ENCODE data around the gene PLXNC1. TPM values are rescaled to one million over a fixed set of nuclear protein-coding genes. Genes with fewer than 3 reads are reported as not detected.
A peak's percentile ranks its signal among the peaks of the same experiment; 100 is the strongest.

The PLXNC1 gene
- total and polyA plus RNA-seq, 4 donors, result 1.7 to 70.0 (median 36.3) TPM

DNA sequence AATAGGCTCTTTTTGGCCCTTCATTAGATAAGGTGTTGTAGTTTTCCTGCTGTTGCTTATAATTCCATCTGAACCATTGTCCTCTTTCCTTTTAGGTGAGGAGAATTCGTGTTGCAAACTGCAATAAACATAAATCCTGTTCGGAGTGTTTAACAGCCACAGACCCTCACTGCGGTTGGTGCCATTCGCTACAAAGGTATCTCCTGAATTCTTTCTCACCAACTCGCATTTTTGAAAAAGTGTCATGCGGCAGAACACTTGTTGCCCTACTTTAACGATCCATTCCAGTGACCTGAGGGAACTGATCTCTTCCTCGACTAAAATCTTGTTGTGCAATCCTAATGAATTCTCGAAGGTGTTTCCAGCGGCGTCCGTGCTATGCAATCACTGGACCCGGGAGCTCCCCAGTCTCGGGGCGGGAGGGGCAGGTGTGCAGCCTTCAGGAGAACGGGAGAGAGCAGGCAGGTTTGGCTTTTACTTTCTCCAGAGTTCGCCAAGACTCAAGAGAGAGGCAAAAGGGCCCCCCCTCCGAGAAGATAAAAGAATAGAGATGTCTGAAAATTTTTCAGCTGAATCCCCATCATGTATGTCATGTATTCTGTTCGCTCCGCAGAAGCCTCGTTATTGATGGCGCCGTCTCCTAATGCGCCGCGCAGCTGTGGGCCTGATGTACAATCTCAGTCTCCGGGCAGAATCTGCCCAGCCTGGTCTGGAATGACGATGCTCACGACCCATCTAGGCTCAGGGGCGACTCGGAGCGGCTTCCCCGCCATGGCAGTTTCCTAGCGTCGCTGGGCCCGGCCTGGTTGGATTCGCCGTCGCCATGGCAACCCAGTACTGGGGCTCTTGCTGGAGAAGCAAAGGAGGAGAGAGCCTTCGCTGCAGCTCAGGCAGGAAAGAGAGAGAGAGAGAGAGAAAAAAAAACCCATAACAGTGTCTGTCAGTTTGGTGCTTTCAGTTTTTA lies 38.2 kb downstream of the PLXNC1 start:
- H3K27ac ChIP-seq (ENCODE audit: low read depth in 1 of 2, low read length in 1 of 2), result no peak overlapping the region
- H3K4me3 ChIP-seq, result no peak overlapping the region
- no peak for TF ChIP-seq CTCF (IDR thresholded peaks at IDR 0.05; ENCODE audit: control extremely low read depth, extremely low read depth)

DNA sequence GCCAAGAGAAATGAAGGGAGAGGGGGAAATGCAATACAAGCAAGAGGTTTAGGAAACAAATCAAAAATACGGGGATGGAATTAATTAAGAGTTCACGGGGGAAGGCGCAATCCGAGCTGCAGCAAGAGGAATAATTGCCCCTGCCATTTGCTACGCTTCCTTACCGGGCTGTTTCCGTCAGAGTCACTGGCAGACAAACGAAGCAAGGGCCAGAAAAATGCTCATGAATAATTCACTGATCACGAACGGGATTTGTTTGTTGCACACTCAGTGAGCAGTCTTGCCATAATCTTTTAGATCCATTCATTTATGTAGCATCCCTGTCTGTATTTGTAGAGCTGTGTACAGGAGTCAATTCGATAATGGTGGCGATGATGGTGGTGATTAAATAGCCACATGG lies 39.0 kb downstream of the PLXNC1 start:
- Histone ChIP-seq H3K27ac (ENCODE audit: low read depth in 1 of 2, low read length in 1 of 2) (no peak overlapping the region), H3K9ac (ENCODE audit: insufficient read depth in 1 of 2, low read length in 2 of 2) (no peak overlapping the region), H3K4me1 (ENCODE audit: control insufficient read depth in 5 of 5, insufficient read depth in 5 of 5, low read length in 5 of 5) (no peaks in the 10 kb centered on the region), H3K36me3 (ENCODE audit: control insufficient read depth in 4 of 4, insufficient read depth in 4 of 4, low read length in 4 of 4) (peaks cover 0 to 1% (median 0%) of the 10 kb centered on the region in 4 donors), H3K27me3 (ENCODE audit: control insufficient read depth in 3 of 3, insufficient read depth in 3 of 3, low read length in 2 of 3) (peaks cover 0 to 3% (median 0%) of the 10 kb centered on the region in 3 donors), H3K9me3 (ENCODE audit: control insufficient read depth in 4 of 4, insufficient read depth in 3 of 4, low read length in 3 of 4) (peaks cover 0 to 1% (median 0%) of the 10 kb centered on the region in 4 donors), H3K4me3 (no peak overlapping the region)
- DNase-seq, result peak in 1 of 3 donors; percentile 42
- no peak for TF ChIP-seq CTCF (IDR thresholded peaks at IDR 0.05; ENCODE audit: control extremely low read depth, extremely low read depth)
- no peak for ATAC-seq (ENCODE audit: insufficient read depth, low FRiP score)
- WGBS, 2 donors, result 86 to 91% methylated on average over 12 of the region's 12 CpGs

More for the DNA sequence above, 38.2 kb downstream of the PLXNC1 start:
- ATAC-seq (ENCODE audit: insufficient read depth, low FRiP score) (peak; percentile 27), DNase-seq (peak; percentile 73 to 81 (median 78))
- WGBS, 2 donors, result 65 to 85% methylated on average over 40 of the region's 40 CpGs
- H3K36me3 ChIP-seq (ENCODE audit: control insufficient read depth in 4 of 4, insufficient read depth in 4 of 4, low read length in 4 of 4), result peaks cover 0 to 1% (median 0%) of the 10 kb centered on the region in 4 donors
- H3K4me1 ChIP-seq (ENCODE audit: control insufficient read depth in 5 of 5, insufficient read depth in 5 of 5, low read length in 5 of 5), result no peaks in the 10 kb centered on the region
- H3K27me3 ChIP-seq (ENCODE audit: control insufficient read depth in 3 of 3, insufficient read depth in 3 of 3, low read length in 2 of 3), result peaks cover 0 to 3% (median 0%) of the 10 kb centered on the region in 3 donors
- peaks cover 0 to 1% (median 0%) of the 10 kb centered on the region in 4 donors for H3K9me3 ChIP-seq (ENCODE audit: control insufficient read depth in 4 of 4, insufficient read depth in 3 of 4, low read length in 3 of 4)
- peak overlapping the region in 1 of 2 donors; percentile 38 for H3K9ac ChIP-seq (ENCODE audit: insufficient read depth in 1 of 2, low read length in 2 of 2)

DNA sequence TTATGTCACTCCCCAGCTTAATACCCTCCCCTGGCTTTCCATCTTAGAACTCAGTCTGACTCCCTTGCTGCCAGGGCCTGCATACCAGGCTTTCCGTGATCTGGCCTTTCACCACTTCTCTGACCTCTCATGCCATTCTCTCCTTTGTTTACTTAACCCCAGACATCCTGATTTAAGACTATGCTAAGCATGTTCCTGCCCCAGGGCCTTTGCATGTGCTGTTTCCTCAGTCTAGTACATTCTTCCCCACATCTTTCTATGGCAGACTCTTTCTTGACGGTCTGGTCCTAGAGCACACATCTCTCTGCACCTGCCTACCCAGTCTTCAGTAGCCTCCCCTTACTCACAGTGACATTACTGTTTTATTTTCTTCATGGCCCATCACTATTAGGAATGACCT lies 42.2 kb downstream of the PLXNC1 start:
- TF ChIP-seq CTCF (IDR thresholded peaks at IDR 0.05; ENCODE audit: control extremely low read depth, extremely low read depth), result no peak
- ATAC-seq (ENCODE audit: insufficient read depth, low FRiP score), result no peak
- peaks cover 0 to 1% (median 0%) of the 10 kb centered on the region in 4 donors for H3K36me3 ChIP-seq (ENCODE audit: control insufficient read depth in 4 of 4, insufficient read depth in 4 of 4, low read length in 4 of 4)
- no peak overlapping the region for H3K9ac ChIP-seq (ENCODE audit: insufficient read depth in 1 of 2, low read length in 2 of 2)
- H3K27me3 ChIP-seq (ENCODE audit: control insufficient read depth in 3 of 3, insufficient read depth in 3 of 3, low read length in 2 of 3), result peaks cover 0 to 3% (median 0%) of the 10 kb centered on the region in 3 donors
- no peak for DNase-seq
- no peaks in the 10 kb centered on the region for H3K4me1 ChIP-seq (ENCODE audit: control insufficient read depth in 5 of 5, insufficient read depth in 5 of 5, low read length in 5 of 5)
- H3K4me3 ChIP-seq, result no peak overlapping the region
- H3K9me3 ChIP-seq (ENCODE audit: control insufficient read depth in 4 of 4, insufficient read depth in 3 of 4, low read length in 3 of 4), result peaks cover 0 to 1% (median 0%) of the 10 kb centered on the region in 4 donors
- WGBS, 2 donors, result 45 to 82% methylated on average over 2 of the region's 2 CpGs
- no peak overlapping the region for H3K27ac ChIP-seq (ENCODE audit: low read depth in 1 of 2, low read length in 1 of 2)

Measured in lung (tissue), 12 donors.